NT2/D1 (cell line): Measurements from ENCODE around the gene DQX1.

Source experiments
- DNase-seq: peaks from one replicate; pipeline ENCODE4 v3.0.0-alpha.2; 2011; ENCODE audit warnings: low read depth, low spot score
- H3K27me3 ChIP-seq: 2 replicates; pipeline ENCODE4 v1.6.0; 2011; ENCODE audit warnings: mild to moderate bottlenecking; ENCODE audit not compliant: insufficient read length, insufficient read depth
- H3K36me3 ChIP-seq: 2 replicates; pipeline ENCODE4 v1.6.1; 2011; ENCODE audit warnings: mild to moderate bottlenecking, low read length, mixed read lengths; ENCODE audit not compliant: insufficient read depth, insufficient read length
- H3K4me1 ChIP-seq: 2 replicates; pipeline ENCODE4 v1.5.1; 2011; ENCODE audit not compliant: insufficient read depth, insufficient read length
- H3K4me3 ChIP-seq: 2 replicates; pipeline ENCODE4 v1.5.1; 2011; ENCODE audit warnings: low read depth; ENCODE audit not compliant: insufficient read length
- H3K9ac ChIP-seq: 2 replicates; pipeline ENCODE4 v1.6.0; 2011; ENCODE audit warnings: low read depth; ENCODE audit not compliant: insufficient read length
- H3K9me3 ChIP-seq: 2 replicates; pipeline ENCODE4 v1.5.1; 2011; ENCODE audit warnings: mild to moderate bottlenecking, low read length; ENCODE audit not compliant: insufficient read depth
- SUZ12 ChIP-seq: IDR thresholded peaks from 2 replicates; pipeline ENCODE4 v1.6.1; 2011; ENCODE audit not compliant: insufficient read length, insufficient read depth; ENCODE audit errors: extremely low read depth
- YY1 ChIP-seq: IDR thresholded peaks from 2 replicates; pipeline ENCODE4 v1.6.1; 2011; ENCODE audit not compliant: insufficient read length, insufficient read depth
- ZNF274 ChIP-seq: IDR thresholded peaks from 2 replicates; pipeline ENCODE4 v1.6.1; 2011; ENCODE audit warnings: mild to moderate bottlenecking, low read depth, low read length

Gene DQX1

GRCh38 chr2:74528600-74529356 is 2.7 kb upstream of the DQX1 start:
- peak overlapping the region; percentile 99 for H3K4me3 ChIP-seq
- TF ChIP-seq YY1, result no peak

GRCh38 chr2:74527741-74528140 is 1.7 kb upstream of the DQX1 start:
- no peak overlapping the region for H3K4me3 ChIP-seq
- H3K27me3 ChIP-seq, result no peaks in the 10 kb centered on the region
- no peaks in the 10 kb centered on the region for H3K4me1 ChIP-seq
- DNase-seq, result no peak
- no peak overlapping the region for H3K9ac ChIP-seq
- H3K9me3 ChIP-seq, result no peaks in the 10 kb centered on the region
- peaks cover 58% of the 10 kb centered on the region for H3K36me3 ChIP-seq
- TF ChIP-seq ZNF274, result no peak
- TF ChIP-seq SUZ12, result no peak
- TF ChIP-seq YY1, result no peak

More at GRCh38 chr2:74528600-74529356, 2.7 kb upstream of the DQX1 start:
- no peak for DNase-seq
- peak overlapping the region; percentile 100 for H3K9ac ChIP-seq
- H3K9me3 ChIP-seq, result no peaks in the 10 kb centered on the region
- no peaks in the 10 kb centered on the region for H3K27me3 ChIP-seq
- H3K4me1 ChIP-seq, result no peaks in the 10 kb centered on the region
- H3K36me3 ChIP-seq, result peaks cover 68% of the 10 kb centered on the region

GRCh38 chr2:74526649-74527230 is 709 bp upstream of the DQX1 start:
- no peak overlapping the region for H3K9ac ChIP-seq
- H3K9me3 ChIP-seq, result no peaks in the 10 kb centered on the region
- no peaks in the 10 kb centered on the region for H3K27me3 ChIP-seq
- peaks cover 51% of the 10 kb centered on the region for H3K36me3 ChIP-seq
- no peak for DNase-seq
- H3K4me1 ChIP-seq, result no peaks in the 10 kb centered on the region
- TF ChIP-seq SUZ12, result no peak
- TF ChIP-seq YY1, result no peak
- no peak for TF ChIP-seq ZNF274
- no peak overlapping the region for H3K4me3 ChIP-seq

GRCh38 chr2:74524955-74525716 is 895 bp downstream of the DQX1 start:
- Histone ChIP-seq H3K27me3 (no peaks in the 10 kb centered on the region), H3K9me3 (no peaks in the 10 kb centered on the region), H3K4me1 (no peaks in the 10 kb centered on the region), H3K9ac (no peak overlapping the region), H3K36me3 (peaks cover 41% of the 10 kb centered on the region), H3K4me3 (no peak overlapping the region)
- no peak for DNase-seq
- TF ChIP-seq ZNF274 (no peak), YY1 (no peak), SUZ12 (no peak)

- H3K9me3 ChIP-seq, result no peaks in the 10 kb centered on the region
- no peaks in the 10 kb centered on the region for H3K4me1 ChIP-seq
- H3K36me3 ChIP-seq, result peaks cover 41% of the 10 kb centered on the region
- no peak for TF ChIP-seq ZNF274
- no peak for TF ChIP-seq YY1
- no peak for TF ChIP-seq SUZ12
- no peak for DNase-seq
- H3K9ac ChIP-seq, result no peak overlapping the region
- no peak overlapping the region for H3K4me3 ChIP-seq
- H3K27me3 ChIP-seq, result peaks cover 7% of the 10 kb centered on the region
Observed at GRCh38 chr2:74524005-74524404, 2.0 kb downstream of the DQX1 start.

- H3K27me3 ChIP-seq, result peaks cover 7% of the 10 kb centered on the region
- no peak overlapping the region for H3K9ac ChIP-seq
- TF ChIP-seq SUZ12 (no peak), ZNF274 (no peak), YY1 (no peak)
- H3K4me3 ChIP-seq, result no peak overlapping the region
- no peak for DNase-seq
- no peaks in the 10 kb centered on the region for H3K9me3 ChIP-seq
- H3K36me3 ChIP-seq, result peaks cover 27% of the 10 kb centered on the region
- H3K4me1 ChIP-seq, result no peaks in the 10 kb centered on the region
Observed at GRCh38 chr2:74522516-74522915, 3.5 kb downstream of the DQX1 start.

- Histone ChIP-seq H3K9me3 (no peaks in the 10 kb centered on the region), H3K4me3 (no peak overlapping the region), H3K4me1 (no peaks in the 10 kb centered on the region), H3K27me3 (peaks cover 61% of the 10 kb centered on the region), H3K9ac (no peak overlapping the region), H3K36me3 (no peaks in the 10 kb centered on the region)
- no peak for DNase-seq
- TF ChIP-seq SUZ12 (no peak), ZNF274 (no peak), YY1 (no peak)
Observed at GRCh38 chr2:74516650-74517049, 9.4 kb downstream of the DQX1 start.
